ENCODE results near the gene ACP5. TPM values are rescaled to one million over a fixed set of nuclear protein-coding genes. Genes with fewer than 3 reads are reported as not detected.

ACP5 gene
- total RNA-seq, 4 donors from 2014 or later = 16.5 to 36.3 (median 23.4) TPM

- Histone ChIP-seq H3K4me1 (peaks cover 0 to 12% (median 0%) of the 10 kb centered on the region in 4 donors), H3K27me3 (no peaks in the 10 kb centered on the region), H3K36me3 (no peaks in the 10 kb centered on the region), H3K27ac (peak overlapping the region; percentile 63 to 81 (median 70)), H3K4me3 (peak overlapping the region; percentile 16 to 49 (median 32)), H3K9me3 (no peaks in the 10 kb centered on the region)
- DNase-seq = peak; percentile 89 to 96 (median 95)
- TF ChIP-seq CTCF (IDR thresholded peaks at IDR 0.05) (peak; percentile 84 to 98 (median 93)), POLR2A (IDR thresholded peaks at IDR 0.05) (no peak)
Measured at GRCh38 chr19:11535792-11536595, 41.5 kb downstream of the ACP5 start.

GRCh38 chr19:11534948-11535347 lies 42.5 kb downstream of the ACP5 start:
- H3K9me3 ChIP-seq = no peaks in the 10 kb centered on the region
- H3K27me3 ChIP-seq = no peaks in the 10 kb centered on the region
- TF ChIP-seq POLR2A (IDR thresholded peaks at IDR 0.05) (no peak), CTCF (IDR thresholded peaks at IDR 0.05) (no peak)
- no peak overlapping the region for H3K4me3 ChIP-seq
- H3K27ac ChIP-seq = peak overlapping the region in 3 of 4 donors; percentile 63 to 81 (median 71)
- DNase-seq = no peak
- peaks cover 0 to 16% (median 0%) of the 10 kb centered on the region in 4 donors for H3K4me1 ChIP-seq
- H3K36me3 ChIP-seq = no peaks in the 10 kb centered on the region

GRCh38 chr19:11534538-11534937 lies 42.9 kb downstream of the ACP5 start:
- no peak for DNase-seq

GRCh38 chr19:11530432-11530831 lies 47.0 kb downstream of the ACP5 start:
- TF ChIP-seq POLR2A (IDR thresholded peaks at IDR 0.05) (no peak), CTCF (IDR thresholded peaks at IDR 0.05) (peak in 3 of 6 experiments; percentile 6 to 15 (median 9))
- DNase-seq = peak; percentile 28 to 74 (median 71)
- no peaks in the 10 kb centered on the region for H3K27me3 ChIP-seq
- H3K9me3 ChIP-seq = no peaks in the 10 kb centered on the region
- no peaks in the 10 kb centered on the region for H3K36me3 ChIP-seq
- no peak overlapping the region for H3K4me3 ChIP-seq
- H3K27ac ChIP-seq = peak overlapping the region in 1 of 4 donors; percentile 19
- peaks cover 0 to 21% (median 3%) of the 10 kb centered on the region in 4 donors for H3K4me1 ChIP-seq

More at GRCh38 chr19:11534538-11534937, 42.9 kb downstream of the ACP5 start:
- H3K4me1 ChIP-seq = peaks cover 0 to 19% (median 0%) of the 10 kb centered on the region in 4 donors
- H3K27ac ChIP-seq = peak overlapping the region in 1 of 4 donors; percentile 81
- no peaks in the 10 kb centered on the region for H3K36me3 ChIP-seq
- no peaks in the 10 kb centered on the region for H3K9me3 ChIP-seq
- no peaks in the 10 kb centered on the region for H3K27me3 ChIP-seq
- TF ChIP-seq POLR2A (IDR thresholded peaks at IDR 0.05) (no peak), CTCF (IDR thresholded peaks at IDR 0.05) (no peak)
- no peak overlapping the region for H3K4me3 ChIP-seq

- TF ChIP-seq POLR2A (IDR thresholded peaks at IDR 0.05) (peak in 1 of 2 donors; percentile 58), CTCF (IDR thresholded peaks at IDR 0.05) (no peak)
- Histone ChIP-seq H3K9me3 (no peaks in the 10 kb centered on the region), H3K36me3 (peaks cover 0 to 6% (median 0%) of the 10 kb centered on the region in 3 donors), H3K27me3 (no peaks in the 10 kb centered on the region), H3K27ac (peak within 1 kb of the TSS; percentile 79 to 95 (median 90)), H3K4me1 (peaks cover 0 to 19% (median 3%) of the 10 kb centered on the region in 4 donors), H3K4me3 (peak within 1 kb of the TSS; percentile 63 to 95 (median 92))
- peak; percentile 96 to 99 (median 98) for DNase-seq
Measured at GRCh38 chr19:11528551-11529341, 48.7 kb downstream of the ACP5 start, which contains the start of gene ECSIT. ECSIT (minus strand) TSS chr19:11529134; CDS start chr19:11519170, 9,964 bp downstream.

Measured in Peyer's patch (tissue), 4 donors.